ENCODE measurements around the gene PSME3.

DNA sequence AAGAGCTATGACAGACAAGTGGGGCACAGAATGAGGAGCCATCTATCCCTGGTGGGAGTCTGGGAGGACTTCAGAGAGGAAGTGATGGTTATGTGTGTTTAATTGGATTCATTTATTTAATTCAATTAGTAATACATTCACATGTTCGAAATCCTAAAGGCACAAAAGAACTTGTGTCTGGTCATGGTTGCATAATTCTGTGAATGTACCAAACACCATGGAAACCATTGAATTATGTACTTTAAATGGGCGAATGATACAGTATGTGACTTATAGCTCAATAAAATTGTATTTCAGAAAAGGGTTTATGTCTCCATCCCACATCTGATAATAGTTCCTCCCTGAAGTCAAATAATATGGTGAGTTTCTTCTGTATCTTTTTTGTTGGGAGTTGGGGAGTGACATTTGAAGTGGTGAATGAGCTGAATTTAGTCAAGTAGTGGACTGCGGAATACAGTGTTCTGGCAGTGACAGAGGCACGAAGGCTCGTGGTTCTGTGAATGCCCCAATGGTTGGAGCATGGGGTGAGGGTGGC, 47.6 kb downstream of the PSME3 start:
- TF ChIP-seq POLR2AphosphoS5 (IDR thresholded peaks at IDR 0.05; ENCODE audit: low read depth, low read length) (no peak), REST (IDR thresholded peaks at IDR 0.05; ENCODE audit: insufficient read depth in 1 of 2, low read depth in 2 of 2, low read length in 2 of 2) (no peak), SIN3A (IDR thresholded peaks at IDR 0.05; ENCODE audit: borderline replicate concordance, insufficient read depth, low read length) (no peak), FOXP2 (optimal IDR thresholded peaks at IDR 0.05; ENCODE audit: borderline replicate concordance, extremely low read depth, extremely low read length, insufficient read depth) (no peak)
